Dermis microvascular lymphatic vessel endothelial cell (primary cell): ENCODE data around the gene LRCH3. TPM values are rescaled to one million over a fixed set of nuclear protein-coding genes. Genes with fewer than 3 reads are reported as not detected.
"Not testable (repeated sequence)": the region's sequence is repeated elsewhere in the genome, so short reads cannot be mapped to it uniquely, and the experiment has no call there.

Experiments
- DNase-seq, 2 donors: peaks; one replicate each; pipeline versions ENCODE4 v3.0.0 to v3.0.0-alpha.2; 2010; ENCODE audit warnings: low read depth in 2 of 2
- total RNA-seq: library from RNA; depleted of rRNA; stranded (reverse); fragments of >200 nt; gene quantifications from 2 replicates; pipeline ENCODE4 v1.2.1, GENCODE V29; 2014

The LRCH3 gene
- total RNA-seq, 1 donor from 2014 or later: 60.5 TPM

GRCh38 chr3:197921429-197922275 lies 130.6 kb downstream of the LRCH3 start:
- not testable (repeated sequence) for DNase-seq

DNA sequence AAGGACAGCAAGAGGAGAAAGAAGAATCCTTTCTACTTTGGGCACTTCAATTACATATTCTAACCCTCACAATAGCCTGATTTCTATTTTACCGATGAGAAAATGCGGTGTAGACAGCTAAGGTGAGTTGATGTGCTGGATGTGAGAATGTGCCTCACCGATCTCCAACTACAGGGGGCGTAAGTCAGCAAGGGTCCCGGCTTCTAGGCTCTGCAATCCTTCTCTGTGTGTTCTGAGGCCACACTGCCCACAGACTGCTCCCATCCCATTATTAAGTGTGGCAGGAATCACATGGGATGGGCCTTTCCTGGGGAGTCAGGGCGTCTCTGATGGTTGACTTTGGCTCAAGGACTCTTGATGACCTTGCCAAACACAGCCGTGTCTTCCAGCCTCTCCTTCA lies 135.4 kb downstream of the LRCH3 start:
- DNase-seq: no peak

DNA sequence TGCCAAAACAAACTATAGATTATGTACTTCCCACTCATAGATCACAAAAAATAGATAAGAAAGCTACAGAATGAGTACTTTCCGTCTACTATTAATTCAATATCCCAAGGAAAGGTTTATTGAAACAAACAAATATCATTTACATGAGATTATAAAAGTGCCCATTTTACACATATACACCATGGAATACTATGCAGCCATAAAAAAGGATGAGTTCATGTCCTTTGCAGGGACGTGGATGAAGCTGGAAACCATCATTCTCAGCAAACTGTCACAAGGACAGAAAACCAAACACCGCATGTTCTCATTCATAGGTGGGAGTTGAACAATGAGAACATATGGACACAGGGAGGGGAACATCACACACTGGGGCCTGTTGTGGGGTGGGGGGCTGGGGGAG lies 136.5 kb downstream of the LRCH3 start:
- DNase-seq: not testable (repeated sequence)

DNA sequence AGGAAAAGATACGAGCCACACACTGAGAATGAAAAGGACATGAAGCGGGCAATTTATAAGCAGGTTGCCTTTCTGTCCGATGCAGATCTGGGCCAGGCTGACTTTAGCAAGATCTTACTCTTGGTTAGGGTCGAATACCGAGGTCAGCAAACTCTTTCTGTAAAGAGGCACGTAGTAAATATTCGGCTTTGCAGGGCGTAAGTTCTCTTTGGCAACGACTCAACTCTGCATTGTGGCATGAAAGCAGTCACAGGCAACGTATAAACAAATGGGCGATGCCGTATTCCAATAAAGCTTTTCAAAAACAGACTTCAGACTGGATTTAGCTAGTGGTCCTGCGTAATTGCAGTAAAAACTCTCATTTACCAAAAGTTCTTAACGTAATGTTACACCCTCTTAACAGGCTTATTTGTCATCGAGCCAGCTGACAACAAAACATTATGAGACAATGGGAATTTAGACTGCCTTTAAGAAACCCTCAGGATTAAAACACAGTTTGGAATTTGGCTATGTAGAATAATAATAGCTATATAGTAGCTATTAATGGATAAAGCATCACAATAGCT lies 145.8 kb downstream of the LRCH3 start:
- DNase-seq: no peak

Other genes with a start within 250 kb of the LRCH3 start
- 1.9 and 3.1 TPM in 2 replicates for gene BDH1, start 235.3 kb upstream of the LRCH3 start, total RNA-seq
- gene RUBCN, start 54.4 kb upstream of the LRCH3 start, total RNA-seq: 5.1 and 9.0 TPM in 2 replicates
- gene FYTTD1, start 41.4 kb upstream of the LRCH3 start, total RNA-seq: 31.8 and 33.6 TPM in 2 replicates
- 488 and 641 TPM in 2 replicates for gene RPL35A, start 158.9 kb downstream of the LRCH3 start, total RNA-seq
- gene LMLN, start 169.0 kb downstream of the LRCH3 start, total RNA-seq: 3.3 and 3.7 TPM in 2 replicates